ENCODE measurements around the gene PRSS21. TPM values are rescaled to one million over a fixed set of nuclear protein-coding genes. Genes with fewer than 3 reads are reported as not detected.

PRSS21 gene, protein sequence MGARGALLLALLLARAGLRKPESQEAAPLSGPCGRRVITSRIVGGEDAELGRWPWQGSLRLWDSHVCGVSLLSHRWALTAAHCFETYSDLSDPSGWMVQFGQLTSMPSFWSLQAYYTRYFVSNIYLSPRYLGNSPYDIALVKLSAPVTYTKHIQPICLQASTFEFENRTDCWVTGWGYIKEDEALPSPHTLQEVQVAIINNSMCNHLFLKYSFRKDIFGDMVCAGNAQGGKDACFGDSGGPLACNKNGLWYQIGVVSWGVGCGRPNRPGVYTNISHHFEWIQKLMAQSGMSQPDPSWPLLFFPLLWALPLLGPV
- not detected for total RNA-seq
- long read RNA-seq, result 0 reads

DNA sequence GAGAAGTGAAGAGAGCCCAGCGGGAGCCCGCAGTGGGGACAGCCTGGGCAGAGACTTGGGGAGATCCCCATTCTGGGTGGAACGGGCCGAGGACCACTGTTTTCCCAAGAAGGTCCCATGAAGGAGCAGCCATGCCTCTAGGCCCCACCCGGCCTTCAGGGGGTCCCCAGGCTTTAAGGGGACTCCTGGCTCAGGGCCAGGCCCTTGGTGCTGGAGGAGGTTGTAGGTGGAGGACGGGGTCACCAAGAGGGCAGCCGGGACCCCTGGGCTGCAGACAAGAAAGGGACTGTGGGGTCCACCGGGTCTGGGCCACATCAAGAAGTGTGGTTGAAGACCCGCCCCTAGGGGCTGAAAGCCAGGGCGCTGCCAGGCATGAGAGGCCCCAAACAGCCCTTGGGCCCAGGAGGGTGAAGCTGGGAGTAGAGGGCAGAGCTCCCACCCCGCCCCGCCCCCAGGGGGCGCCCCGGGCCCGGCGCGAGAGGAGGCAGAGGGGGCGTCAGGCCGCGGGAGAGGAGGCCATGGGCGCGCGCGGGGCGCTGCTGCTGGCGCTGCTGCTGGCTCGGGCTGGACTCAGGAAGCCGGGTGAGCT lies at the start of gene PRSS21:
TSS of gene PRSS21 (plus strand) at position 487 of the 589 bp plus-strand sequence. CDS start at position 519, 32 bp downstream.
- DNase-seq (ENCODE audit: missing footprints) (no peak), ATAC-seq (no peak)
- intact Hi-C loops (cut with DNase I), result no loop called here

DNA sequence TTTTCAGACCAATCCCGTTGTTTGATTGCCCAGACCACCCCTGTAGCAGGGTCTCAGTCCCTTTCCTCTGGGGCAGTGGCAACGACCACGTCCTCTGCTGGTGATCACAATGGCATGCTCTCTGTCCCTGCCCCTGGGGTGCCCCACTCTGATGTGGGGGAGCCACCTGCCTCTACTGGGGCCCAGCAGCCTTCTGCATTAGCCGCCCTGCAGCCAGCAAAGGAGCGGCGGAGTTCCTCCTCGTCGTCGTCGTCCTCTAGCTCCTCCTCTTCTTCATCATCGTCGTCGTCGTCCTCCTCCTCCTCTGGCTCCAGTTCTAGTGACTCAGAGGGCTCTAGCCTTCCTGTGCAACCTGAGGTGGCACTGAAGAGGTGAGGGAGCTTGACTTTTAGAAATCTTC lies 49.1 kb upstream of the PRSS21 start:
- intact Hi-C loops (cut with DNase I), result no loop called here
- no peak for DNase-seq (ENCODE audit: missing footprints)
- ATAC-seq, result no peak

DNA sequence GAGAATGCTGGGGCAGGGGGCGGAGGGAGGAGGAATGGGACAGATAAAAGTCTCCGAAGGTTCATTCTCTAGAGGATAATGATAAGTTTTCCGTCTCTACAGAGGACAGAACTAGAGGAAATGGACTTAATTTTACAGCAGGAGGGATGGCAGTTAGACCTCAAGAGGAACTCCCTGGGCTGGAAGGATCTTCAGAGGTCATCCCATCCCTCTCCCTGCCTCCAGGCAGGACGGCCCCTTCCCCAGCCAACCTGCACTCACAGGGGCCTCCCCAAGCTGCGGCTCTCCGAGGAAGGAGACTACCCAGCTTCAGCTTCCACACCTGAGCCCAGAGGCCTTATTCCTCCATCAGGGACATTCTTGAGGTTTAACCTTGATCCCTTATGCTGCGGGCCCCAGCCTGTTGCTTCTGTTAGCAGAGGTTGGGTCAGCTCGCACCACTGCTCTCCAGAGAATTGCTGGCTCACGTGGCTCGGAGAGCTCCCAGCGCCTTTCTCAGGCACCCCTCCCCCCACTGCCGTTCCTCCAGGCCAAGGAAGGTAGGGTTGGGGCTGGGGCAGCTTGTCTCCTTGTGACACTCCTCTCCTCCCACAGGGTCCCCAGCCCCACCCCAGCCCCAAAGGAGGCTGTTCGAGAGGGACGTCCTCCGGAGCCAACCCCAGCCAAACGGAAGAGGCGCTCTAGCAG lies 48.5 kb upstream of the PRSS21 start:
- intact Hi-C loops (cut with DNase I), result no loop called here
- ATAC-seq (no peak), DNase-seq (ENCODE audit: missing footprints) (no peak)

DNA sequence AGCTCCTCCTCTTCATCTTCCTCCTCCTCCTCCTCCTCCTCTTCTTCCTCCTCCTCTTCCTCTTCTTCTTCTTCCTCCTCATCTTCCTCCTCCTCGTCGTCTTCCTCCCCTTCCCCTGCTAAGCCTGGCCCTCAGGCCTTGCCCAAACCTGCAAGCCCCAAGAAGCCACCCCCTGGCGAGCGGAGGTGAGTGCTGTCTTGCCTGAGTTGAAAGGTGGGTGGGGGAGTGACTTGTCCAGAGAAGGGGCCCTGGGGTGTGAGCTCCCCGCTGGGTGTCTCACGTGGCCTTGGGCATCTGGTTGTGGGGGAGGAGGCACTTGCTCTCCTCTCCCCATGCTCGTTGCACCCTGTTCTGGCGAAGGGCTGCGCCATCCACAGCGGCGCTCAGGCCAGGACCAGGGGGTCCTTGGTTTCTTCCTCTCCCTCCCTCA lies 47.9 kb upstream of the PRSS21 start:
- DNase-seq (ENCODE audit: missing footprints) (no peak), ATAC-seq (no peak)
- intact Hi-C loops (cut with DNase I), result no loop called here

DNA sequence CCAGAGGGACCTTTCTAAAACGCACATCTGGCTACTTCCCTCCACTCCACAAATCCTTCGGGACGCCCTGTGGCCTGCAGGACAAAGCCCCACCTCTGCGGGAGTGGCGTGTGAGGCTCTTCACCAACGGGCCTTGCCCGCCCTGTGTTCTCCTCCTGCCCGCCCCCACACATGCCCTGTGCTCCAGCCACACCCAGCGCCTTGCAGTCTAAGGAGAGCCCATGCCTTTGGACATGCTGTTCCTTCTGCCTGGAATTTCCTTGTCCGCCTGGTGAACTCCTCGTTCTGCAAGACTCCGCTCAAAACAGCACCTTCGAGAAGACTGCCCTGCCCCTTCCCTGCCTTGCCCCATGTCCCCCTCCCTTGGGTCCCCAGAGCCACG lies 47.4 kb upstream of the PRSS21 start:
- no peak for DNase-seq (ENCODE audit: missing footprints)
- no peak for ATAC-seq
- intact Hi-C loops (cut with DNase I), result no loop called here

DNA sequence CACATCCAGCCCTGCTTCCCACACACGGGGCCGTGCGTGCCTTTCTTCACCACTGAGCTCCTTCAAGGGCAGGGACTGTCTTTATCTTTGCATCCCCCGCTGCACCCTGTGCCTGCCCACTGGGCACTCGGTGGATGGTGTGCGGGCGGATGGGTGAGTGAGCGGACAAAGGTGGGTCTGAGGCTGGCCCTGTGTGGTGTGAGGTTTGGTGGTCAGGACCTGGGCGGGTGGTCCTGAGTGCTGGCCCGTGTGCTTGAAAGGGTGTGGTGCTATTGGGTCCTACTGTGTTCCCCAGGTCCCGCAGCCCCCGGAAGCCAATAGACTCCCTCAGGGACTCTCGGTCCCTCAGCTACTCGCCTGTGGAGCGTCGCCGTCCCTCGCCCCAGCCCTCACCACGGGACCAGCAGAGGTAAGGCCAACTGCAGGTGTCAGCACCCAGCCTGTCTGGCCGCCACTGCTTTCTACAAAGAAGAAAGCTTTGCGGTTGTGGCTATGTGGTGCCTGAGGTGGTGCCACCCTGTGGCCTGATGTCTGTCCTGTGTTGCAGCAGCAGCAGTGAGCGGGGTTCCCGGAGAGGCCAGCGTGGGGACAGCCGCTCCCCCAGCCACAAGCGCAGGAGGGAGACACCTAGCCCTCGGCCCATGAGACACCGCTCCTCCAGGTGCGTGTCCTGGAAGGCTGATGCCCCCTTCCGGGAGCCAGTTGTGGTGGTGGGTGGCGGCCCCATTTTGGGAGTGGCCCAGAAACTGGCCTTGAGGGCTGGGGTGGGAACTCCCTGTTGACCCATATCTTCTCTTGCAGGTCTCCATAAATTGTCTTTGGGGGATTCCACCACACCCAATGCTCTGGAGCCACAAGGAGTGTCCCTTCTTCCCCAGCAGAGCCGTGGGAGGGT lies 46.7 kb upstream of the PRSS21 start:
- DNase-seq (ENCODE audit: missing footprints) (no peak), ATAC-seq (no peak)
- intact Hi-C loops (cut with DNase I), result no loop called here

DNA sequence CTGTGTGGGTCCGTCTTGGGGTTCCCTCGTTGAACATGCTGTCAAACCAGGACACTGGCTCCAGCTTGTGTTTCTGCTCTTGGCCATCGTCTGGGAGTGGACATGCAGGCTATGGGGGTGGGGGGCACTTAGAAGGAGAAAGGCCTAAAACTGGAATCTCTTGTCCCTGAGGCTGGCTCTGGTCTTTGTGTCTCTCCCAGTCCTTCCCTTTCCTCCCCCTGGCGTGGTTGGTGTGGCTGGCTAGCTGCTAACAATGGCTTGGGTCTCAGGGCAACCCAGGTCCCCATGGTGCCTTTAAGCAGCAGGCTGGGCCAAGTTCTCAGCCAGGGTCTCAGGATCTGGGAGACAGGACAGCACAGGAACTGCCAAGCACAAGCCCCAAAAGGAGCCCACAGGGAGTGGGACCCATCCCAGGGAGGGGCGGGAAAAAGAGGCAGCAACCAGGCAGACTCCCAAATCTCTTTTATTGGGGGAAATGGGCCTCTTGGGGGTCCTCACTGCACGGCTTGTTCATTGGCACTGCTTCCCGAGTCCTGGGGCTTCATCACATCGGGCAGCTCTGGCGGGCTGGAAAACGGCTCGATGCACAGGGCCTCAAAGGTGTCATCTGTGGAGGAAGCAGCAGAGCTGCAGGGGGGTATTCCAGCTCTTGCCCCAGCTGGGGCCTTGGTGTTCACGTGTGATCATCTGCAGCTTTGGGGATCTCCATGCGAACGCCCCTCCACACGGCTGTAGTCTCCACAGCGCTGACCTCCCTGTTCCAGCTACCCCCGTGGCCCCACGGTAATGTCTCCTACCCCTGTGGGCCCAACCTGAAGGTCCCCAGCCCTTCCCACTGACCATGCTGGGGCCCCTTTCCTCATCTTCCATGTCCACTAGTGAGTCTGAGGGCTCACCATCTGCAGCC lies 45.3 kb upstream of the PRSS21 start:
- intact Hi-C loops (cut with DNase I), result no loop called here
- DNase-seq (ENCODE audit: missing footprints) (no peak), ATAC-seq (no peak)

DNA sequence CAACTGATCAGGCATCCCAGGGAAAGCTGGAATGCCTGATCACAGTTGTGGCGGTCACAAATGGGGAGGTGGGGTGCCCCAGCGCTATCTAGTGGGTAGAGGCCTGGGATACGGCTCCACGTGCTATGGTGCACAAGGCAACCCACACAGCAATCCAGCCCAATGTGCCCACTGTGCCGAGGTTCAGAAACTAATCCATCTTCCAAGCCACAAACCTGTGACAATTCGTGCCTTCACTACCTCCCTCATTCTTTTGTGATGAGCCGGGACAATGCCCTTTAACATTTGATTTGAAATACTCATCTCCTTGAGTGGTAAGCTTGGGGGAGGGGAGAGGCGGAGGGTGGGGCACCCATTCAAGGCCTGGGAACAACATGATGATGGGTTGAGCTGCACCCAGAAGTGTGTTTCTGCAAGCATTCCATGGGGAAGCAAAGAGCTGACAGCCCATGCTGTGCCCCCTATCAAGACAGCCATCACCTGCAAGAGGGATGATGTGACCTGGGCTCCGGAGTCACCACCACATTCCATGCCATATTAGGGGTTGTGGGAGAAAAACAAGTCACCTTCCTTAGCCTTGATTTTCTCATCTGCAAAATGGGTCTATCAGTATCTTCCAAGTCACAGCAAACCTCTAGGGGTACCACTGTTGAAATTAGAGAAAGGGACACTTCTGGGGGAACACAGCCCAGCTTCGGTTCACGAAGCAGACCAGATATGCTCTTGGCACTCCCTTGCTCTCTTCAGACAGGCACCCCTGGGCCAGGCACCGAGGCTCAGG lies 43.7 kb upstream of the PRSS21 start:
- intact Hi-C loops (cut with DNase I), result no loop called here
- no peak for ATAC-seq
- DNase-seq (ENCODE audit: missing footprints), result no peak

DNA sequence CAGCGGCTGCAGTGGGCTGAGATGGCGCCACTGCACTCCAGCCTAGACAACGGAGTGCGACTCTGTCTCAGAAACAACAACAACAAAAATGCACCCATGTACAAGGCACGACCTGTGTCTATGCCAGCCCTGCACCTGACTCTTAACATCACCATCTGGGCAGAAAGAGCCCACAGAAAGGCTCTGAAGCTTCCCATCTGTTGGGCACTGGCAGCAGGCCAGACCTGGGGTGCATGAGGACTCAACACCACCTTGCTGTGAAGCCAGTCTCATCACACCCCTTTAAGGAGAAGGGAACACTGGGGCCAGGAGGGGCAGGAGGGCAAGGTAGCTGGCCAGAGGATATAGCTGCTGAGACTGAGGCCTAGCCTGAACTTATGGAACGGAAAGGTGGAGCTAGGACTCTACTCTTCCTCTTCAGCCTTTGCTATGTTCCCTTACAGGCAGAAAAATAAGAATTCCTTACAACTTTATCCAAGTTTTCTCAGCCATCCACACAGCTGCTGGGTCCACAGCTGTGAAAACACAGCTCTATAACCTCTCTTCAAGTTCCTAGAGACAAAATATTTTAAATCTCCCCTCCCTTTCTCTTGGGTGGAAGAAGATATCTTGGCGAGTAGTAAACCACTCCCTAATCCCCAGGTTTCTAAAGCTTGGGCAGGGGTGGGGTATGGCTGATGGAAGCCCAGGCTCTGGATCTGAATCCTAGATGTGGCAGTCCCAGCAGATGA lies 42.7 kb upstream of the PRSS21 start:
- intact Hi-C loops (cut with DNase I), result no loop called here
- no peak for DNase-seq (ENCODE audit: missing footprints)
- no peak for ATAC-seq

DNA sequence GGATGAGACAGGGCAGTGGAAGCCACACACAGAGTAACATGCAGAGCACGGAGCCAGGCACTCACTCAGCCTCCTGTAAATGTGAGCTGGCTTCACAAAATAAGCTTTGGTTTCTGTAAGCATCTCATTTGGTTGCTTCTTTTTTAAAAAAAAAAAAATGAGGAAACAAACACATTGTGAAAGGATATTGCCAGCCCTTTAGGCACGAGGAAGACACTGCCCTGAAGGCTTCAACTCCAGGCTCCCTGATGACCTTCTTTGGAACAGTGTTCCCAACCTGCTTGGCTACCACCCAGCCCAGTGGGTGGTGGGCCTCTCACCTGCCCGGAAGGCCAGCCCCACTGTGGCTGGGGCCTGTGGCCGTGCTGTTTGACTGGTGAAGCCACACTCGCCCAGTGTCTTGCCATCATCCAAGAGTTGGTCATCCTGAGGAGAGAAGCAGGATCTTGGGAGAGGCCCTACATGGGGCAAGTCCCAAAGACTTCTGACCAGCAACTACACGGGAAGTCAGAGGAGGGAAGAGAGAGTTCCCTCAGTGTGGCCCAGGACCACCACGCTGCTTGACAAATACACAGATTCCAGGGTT lies 41.8 kb upstream of the PRSS21 start:
- DNase-seq (ENCODE audit: missing footprints) (no peak), ATAC-seq (no peak)
- intact Hi-C loops (cut with DNase I), result no loop called here

DNA sequence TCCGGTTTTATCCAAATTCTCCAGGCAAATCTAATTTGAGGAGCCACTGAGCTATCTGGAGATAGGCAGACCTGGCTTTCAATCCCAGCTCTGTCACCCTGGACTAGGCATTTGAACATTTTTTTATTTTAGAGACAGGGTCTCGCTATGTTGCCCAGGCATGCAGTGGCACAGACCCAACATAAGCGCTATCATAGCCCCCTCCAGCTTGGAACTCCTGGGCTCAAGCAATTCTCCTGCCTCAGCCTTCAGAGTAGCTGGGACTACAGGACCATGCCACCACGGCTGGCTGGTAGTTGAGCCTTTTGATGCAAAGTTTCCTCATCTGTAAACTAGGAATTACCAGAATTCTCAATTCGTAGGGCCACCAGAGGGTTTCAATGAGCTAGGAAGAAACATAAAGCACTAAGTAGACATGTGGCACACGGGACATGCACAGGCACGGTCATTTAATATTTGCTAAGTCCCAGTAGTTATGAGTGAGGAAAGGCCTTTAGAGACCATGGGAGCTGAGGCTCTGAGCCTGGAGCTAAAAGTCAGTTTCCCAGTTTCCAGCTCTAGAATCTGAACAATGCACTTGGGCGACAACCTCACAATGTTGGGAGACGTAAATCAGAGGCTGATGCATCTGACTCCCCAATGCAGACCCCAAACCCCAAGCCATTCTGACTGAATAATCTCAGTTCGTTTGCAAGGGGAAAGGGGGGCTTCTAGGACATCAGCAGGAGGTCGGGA lies 41.1 kb upstream of the PRSS21 start:
- ATAC-seq, result no peak
- DNase-seq (ENCODE audit: missing footprints), result no peak
- intact Hi-C loops (cut with DNase I), result no loop called here

DNA sequence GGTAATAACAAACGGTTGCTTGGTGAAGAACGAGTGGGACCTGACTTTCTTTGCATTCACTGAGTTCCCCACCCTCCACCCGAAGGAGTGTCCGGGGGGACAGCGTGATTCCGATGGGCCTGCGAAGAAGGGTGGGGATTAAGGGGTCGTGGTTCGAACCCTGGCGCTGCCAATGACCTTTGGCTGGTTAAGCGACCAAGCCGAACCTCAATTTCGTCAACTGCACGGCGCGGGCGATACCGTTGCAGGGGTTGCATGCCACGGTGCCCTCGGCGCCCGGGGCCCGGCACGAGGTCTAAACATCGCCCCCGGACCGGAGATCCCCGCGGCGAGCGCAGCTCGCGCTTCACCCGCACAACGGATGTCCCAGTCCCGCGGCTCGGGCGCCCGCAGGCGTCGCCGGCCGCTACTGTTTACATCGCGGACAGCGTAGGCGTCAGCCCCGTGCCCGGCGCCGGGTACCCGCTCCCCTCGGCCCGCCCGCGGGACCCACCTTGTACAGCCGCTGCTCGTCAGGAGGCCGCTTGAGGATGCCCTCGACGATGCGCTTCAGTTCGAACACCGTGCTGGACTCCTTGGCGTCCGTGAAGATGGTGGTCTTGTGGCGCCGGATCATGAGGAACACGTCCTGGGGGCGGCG lies 40.4 kb upstream of the PRSS21 start:
- no peak for DNase-seq (ENCODE audit: missing footprints)
- intact Hi-C loops (cut with DNase I), result loop anchor here (1.0 kb wide), 2 partner anchors 24 to 92 kb away; partner anchors contain the start of gene SRRM2
- ATAC-seq, result no peak

DNA sequence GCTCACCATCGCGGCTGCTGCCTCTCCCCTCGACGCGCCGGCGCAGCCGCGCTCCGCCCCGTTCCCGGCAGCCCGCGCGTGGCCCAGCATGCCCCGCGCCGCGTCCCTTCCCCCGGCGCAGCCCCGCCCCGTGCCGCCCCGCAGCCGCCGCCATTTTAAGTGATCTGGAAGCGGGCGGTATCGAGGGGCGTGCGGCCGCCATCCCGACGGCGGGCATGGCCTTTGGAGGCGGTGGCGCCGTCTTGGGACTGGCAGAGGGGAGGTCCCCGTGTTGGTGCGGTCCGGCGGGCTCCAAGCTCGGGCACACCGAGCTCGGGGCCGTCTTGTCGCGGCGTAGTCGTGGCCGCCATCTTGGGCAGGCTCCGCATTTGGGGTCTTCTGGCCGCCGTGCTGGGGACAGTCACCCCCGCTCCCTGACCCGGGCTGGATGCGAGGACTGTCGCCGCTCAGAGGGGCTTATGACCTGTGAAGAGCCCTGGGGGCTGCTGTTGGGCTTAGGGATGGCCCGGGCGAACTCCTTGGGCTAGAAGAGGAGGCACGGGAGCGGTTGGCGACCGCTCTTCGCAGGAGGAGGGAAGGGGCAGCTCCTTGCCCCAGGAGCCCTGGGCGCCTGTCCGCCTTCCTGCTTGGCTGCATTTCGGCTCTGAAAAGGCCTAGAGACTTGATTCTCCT lies 39.7 kb upstream of the PRSS21 start, which contains the start of gene ELOB:
TSS of gene ELOB (minus strand) at position 50 of the 672 bp plus-strand sequence. CDS start at position 9, 41 bp downstream.
- intact Hi-C loops (cut with DNase I), result loop anchor here (1.0 kb wide), 2 partner anchors 25 to 91 kb away; partner anchors contain the start of gene SRRM2
- peak; percentile 96 for DNase-seq (ENCODE audit: missing footprints)
- peak; percentile 95 for ATAC-seq

DNA sequence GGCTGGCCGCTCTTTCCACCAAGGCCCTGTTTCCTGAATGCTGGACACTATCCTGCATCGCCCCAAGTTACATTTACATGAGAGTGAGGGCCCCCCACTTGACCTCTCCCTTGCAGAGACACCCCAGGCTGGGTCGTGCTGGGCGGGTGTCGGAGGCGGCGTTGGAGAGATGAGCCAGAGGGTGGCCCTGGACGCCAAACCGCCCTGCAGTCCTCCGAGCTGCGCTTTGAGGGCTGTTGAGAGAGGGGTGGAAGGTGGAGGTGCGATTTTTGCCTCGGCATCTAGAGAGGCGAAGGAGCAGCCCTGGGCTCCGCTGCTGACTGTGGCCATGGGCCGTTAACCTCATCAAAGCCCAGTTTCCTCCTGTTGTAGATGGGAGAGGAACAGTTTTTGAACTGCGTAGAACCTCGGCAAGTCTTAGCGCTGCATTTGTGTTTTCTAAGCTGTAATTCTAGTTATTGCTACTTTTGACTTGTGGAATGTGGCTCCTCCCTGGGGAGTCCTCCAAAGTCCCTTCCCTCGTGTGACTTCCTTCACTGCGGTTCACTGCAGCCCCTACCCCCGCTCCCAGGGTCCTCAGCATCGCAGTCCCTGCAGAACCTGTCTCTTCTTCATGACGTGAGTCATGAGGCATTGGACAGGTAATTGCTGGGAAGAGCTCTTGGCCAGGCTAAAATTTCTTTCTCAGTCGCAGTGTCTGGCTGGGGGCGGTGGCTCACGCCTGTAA lies 39.0 kb upstream of the PRSS21 start:
- ATAC-seq, result peak; percentile 53
- no peak for DNase-seq (ENCODE audit: missing footprints)
- intact Hi-C loops (cut with DNase I), result loop anchor here (1.0 kb wide), 2 partner anchors 26 to 90 kb away; partner anchors contain the start of gene SRRM2

Data from Right ventricle myocardium inferior (tissue), 1 donor.